H1 (cell line): ENCODE data around the gene SBK1. TPM values are rescaled to one million over a fixed set of nuclear protein-coding genes. Genes with fewer than 3 reads are reported as not detected.
A peak's percentile ranks its signal among the peaks of the same experiment; 100 is the strongest.

Experiments
- EGR1 ChIP-seq: IDR thresholded peaks from 2 replicates; pipeline ENCODE4 v1.6.1; 2011; ENCODE audit warnings: low read depth, low read length, borderline replicate concordance
- EP300 ChIP-seq, 2 experiments: IDR thresholded peaks; 1 replicate in 1 of 2; 2 replicates in 1 of 2; pipeline ENCODE4 v1.6.1; 2011 to 2012; ENCODE audit warnings: low read depth in 2 of 2, low read length in 2 of 2, mild to moderate bottlenecking in 2 of 2, borderline replicate concordance in 1 of 2, inconsistent platforms in 1 of 2, moderate library complexity in 1 of 2
- MAFK ChIP-seq: IDR thresholded peaks from 2 replicates; pipeline ENCODE4 v1.6.1; 2012; ENCODE audit warnings: low read depth, mild to moderate bottlenecking, improper control_type of control experiment, low read length
- PHF8 ChIP-seq: fragments of 200-600 bp; sonication (generic); conservative IDR thresholded peaks from 2 replicates; pipeline ENCODE4 v1.7.1; 2012; ENCODE audit warnings: low read depth, mild to moderate bottlenecking, inconsistent platforms, low read length, moderate library complexity
- RBBP5 ChIP-seq: IDR thresholded peaks from 2 replicates; pipeline ENCODE4 v1.7.1; 2012; ENCODE audit warnings: low read depth, mild to moderate bottlenecking, inconsistent platforms, low read length, moderate library complexity, borderline replicate concordance
- SIRT6 ChIP-seq: IDR thresholded peaks from one replicate; pipeline ENCODE4 v1.7.1; 2012; ENCODE audit warnings: low read length, inconsistent platforms
- polyA plus RNA-seq, 7 experiments: library from polyadenylated mRNA; depleted of rRNA in 3 of 7; stranded (reverse) in 5 of 7; unstranded in 2 of 7; fragments of >200 nt in 5 of 7; fragments of 200-250 nt in 2 of 7; gene quantifications; 1 replicate in 5 of 7; 2 replicates in 1 of 7; 4 replicates in 1 of 7; pipeline versions ENCODE4 v1.2.1 to v1.2.3, GENCODE V29; 2011 to 2013; ENCODE audit warnings: missing spikeins in 2 of 7, mixed read lengths in 2 of 7
- total RNA-seq: library from RNA; stranded (reverse); fragmentation: NEBNext Ultra II Directional; extraction: Animal tissue kit (Norgen Biotek cat#: 25700); gene quantifications from 2 replicates; pipeline ENCODE4 v1.2.1, GENCODE V29; 2021
- TF ChIP-seq, protein P1 (sequence below): fragments of 300-600 bp; sonication (generic); IDR thresholded peaks from 2 replicates; pipeline ENCODE4 v1.7.1; 2012; ENCODE audit warnings: low read length, moderate library complexity, mild to moderate bottlenecking, inconsistent platforms; ENCODE audit not compliant: insufficient replicate concordance

Gene SBK1
- total and polyA plus RNA-seq, 2 of the 8 experiments (the other 6 are each of a cell fraction or from before 2014, with no cell fraction given): 18.2 to 73.9 TPM

GRCh38 chr16:28277537-28278388 lies 14.6 kb upstream of the SBK1 start (continued):
- TF ChIP-seq, protein P1, sequence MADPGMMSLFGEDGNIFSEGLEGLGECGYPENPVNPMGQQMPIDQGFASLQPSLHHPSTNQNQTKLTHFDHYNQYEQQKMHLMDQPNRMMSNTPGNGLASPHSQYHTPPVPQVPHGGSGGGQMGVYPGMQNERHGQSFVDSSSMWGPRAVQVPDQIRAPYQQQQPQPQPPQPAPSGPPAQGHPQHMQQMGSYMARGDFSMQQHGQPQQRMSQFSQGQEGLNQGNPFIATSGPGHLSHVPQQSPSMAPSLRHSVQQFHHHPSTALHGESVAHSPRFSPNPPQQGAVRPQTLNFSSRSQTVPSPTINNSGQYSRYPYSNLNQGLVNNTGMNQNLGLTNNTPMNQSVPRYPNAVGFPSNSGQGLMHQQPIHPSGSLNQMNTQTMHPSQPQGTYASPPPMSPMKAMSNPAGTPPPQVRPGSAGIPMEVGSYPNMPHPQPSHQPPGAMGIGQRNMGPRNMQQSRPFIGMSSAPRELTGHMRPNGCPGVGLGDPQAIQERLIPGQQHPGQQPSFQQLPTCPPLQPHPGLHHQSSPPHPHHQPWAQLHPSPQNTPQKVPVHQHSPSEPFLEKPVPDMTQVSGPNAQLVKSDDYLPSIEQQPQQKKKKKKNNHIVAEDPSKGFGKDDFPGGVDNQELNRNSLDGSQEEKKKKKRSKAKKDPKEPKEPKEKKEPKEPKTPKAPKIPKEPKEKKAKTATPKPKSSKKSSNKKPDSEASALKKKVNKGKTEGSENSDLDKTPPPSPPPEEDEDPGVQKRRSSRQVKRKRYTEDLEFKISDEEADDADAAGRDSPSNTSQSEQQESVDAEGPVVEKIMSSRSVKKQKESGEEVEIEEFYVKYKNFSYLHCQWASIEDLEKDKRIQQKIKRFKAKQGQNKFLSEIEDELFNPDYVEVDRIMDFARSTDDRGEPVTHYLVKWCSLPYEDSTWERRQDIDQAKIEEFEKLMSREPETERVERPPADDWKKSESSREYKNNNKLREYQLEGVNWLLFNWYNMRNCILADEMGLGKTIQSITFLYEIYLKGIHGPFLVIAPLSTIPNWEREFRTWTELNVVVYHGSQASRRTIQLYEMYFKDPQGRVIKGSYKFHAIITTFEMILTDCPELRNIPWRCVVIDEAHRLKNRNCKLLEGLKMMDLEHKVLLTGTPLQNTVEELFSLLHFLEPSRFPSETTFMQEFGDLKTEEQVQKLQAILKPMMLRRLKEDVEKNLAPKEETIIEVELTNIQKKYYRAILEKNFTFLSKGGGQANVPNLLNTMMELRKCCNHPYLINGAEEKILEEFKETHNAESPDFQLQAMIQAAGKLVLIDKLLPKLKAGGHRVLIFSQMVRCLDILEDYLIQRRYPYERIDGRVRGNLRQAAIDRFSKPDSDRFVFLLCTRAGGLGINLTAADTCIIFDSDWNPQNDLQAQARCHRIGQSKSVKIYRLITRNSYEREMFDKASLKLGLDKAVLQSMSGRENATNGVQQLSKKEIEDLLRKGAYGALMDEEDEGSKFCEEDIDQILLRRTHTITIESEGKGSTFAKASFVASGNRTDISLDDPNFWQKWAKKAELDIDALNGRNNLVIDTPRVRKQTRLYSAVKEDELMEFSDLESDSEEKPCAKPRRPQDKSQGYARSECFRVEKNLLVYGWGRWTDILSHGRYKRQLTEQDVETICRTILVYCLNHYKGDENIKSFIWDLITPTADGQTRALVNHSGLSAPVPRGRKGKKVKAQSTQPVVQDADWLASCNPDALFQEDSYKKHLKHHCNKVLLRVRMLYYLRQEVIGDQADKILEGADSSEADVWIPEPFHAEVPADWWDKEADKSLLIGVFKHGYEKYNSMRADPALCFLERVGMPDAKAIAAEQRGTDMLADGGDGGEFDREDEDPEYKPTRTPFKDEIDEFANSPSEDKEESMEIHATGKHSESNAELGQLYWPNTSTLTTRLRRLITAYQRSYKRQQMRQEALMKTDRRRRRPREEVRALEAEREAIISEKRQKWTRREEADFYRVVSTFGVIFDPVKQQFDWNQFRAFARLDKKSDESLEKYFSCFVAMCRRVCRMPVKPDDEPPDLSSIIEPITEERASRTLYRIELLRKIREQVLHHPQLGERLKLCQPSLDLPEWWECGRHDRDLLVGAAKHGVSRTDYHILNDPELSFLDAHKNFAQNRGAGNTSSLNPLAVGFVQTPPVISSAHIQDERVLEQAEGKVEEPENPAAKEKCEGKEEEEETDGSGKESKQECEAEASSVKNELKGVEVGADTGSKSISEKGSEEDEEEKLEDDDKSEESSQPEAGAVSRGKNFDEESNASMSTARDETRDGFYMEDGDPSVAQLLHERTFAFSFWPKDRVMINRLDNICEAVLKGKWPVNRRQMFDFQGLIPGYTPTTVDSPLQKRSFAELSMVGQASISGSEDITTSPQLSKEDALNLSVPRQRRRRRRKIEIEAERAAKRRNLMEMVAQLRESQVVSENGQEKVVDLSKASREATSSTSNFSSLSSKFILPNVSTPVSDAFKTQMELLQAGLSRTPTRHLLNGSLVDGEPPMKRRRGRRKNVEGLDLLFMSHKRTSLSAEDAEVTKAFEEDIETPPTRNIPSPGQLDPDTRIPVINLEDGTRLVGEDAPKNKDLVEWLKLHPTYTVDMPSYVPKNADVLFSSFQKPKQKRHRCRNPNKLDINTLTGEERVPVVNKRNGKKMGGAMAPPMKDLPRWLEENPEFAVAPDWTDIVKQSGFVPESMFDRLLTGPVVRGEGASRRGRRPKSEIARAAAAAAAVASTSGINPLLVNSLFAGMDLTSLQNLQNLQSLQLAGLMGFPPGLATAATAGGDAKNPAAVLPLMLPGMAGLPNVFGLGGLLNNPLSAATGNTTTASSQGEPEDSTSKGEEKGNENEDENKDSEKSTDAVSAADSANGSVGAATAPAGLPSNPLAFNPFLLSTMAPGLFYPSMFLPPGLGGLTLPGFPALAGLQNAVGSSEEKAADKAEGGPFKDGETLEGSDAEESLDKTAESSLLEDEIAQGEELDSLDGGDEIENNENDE: no peak
- TF ChIP-seq EP300 (IDR thresholded peaks at IDR 0.05; ENCODE audit: borderline replicate concordance in 1 of 2, low read depth in 2 of 2, low read length in 2 of 2): no peak
- peak; percentile 60; the same call in 1 of the 2 replicates for TF ChIP-seq RBBP5
- no peak for TF ChIP-seq SIRT6
- no peak for TF ChIP-seq EGR1
- peak; percentile 74 for TF ChIP-seq PHF8
- no peak for TF ChIP-seq MAFK
